Stimulated activated memory B cell treated with anti-CD40 and anti-IgM and Interleukin-4, amounts not matched to agents 10 μg/mL and 1 μg/mL and 100 μg/mL, for 72 hours (primary cell): ENCODE results near the gene PLA2G6.
"Not testable (repeated sequence)": the region's sequence is repeated elsewhere in the genome, so short reads cannot be mapped to it uniquely, and the experiment has no call there.

Experiments used
- ATAC-seq: fragments of 150-1000 bp; cut with Tn5 transposase; 2 replicates; pipeline ENCODE4 v1.10.0; 2021
- H3K27ac Mint-ChIP-seq: one replicate; pipeline ENCODE4 v1.8.0; 2022; ENCODE audit warnings: mild to moderate bottlenecking, mixed read lengths
- H3K27me3 Mint-ChIP-seq: one replicate; pipeline ENCODE4 v1.8.0; 2022; ENCODE audit warnings: mixed read lengths
- H3K36me3 Mint-ChIP-seq: one replicate; pipeline ENCODE4 v1.8.0; 2022; ENCODE audit warnings: mixed read lengths
- H3K4me1 Mint-ChIP-seq: one replicate; pipeline ENCODE4 v1.8.0; 2022; ENCODE audit warnings: mixed read lengths
- H3K4me3 Mint-ChIP-seq: one replicate; pipeline ENCODE4 v1.8.0; 2022; ENCODE audit warnings: mild to moderate bottlenecking, moderate library complexity, mixed read lengths
- H3K9me3 Mint-ChIP-seq: one replicate; pipeline ENCODE4 v1.8.0; 2022; ENCODE audit warnings: mixed read lengths

PLA2G6 gene

GRCh38 chr22:38086001-38086845 lies 95.4 kb downstream of the PLA2G6 start:
- ATAC-seq = no peak
- Mint-ChIP-seq H3K4me3 (no peak overlapping the region), H3K4me1 (peaks cover 10% of the 10 kb centered on the region), H3K9me3 (no peaks in the 10 kb centered on the region), H3K27ac (no peak overlapping the region), H3K36me3 (peaks cover 11% of the 10 kb centered on the region), H3K27me3 (peaks cover 42% of the 10 kb centered on the region)

GRCh38 chr22:38085501-38085900 lies 96.1 kb downstream of the PLA2G6 start:
- Mint-ChIP-seq H3K27me3 (peaks cover 43% of the 10 kb centered on the region), H3K4me1 (peaks cover 10% of the 10 kb centered on the region), H3K36me3 (peaks cover 11% of the 10 kb centered on the region), H3K9me3 (no peaks in the 10 kb centered on the region), H3K27ac (no peak overlapping the region), H3K4me3 (no peak overlapping the region)
- no peak for ATAC-seq

GRCh38 chr22:38085056-38085455 lies 96.6 kb downstream of the PLA2G6 start:
- no peak overlapping the region for H3K27ac Mint-ChIP-seq
- H3K27me3 Mint-ChIP-seq = peaks cover 48% of the 10 kb centered on the region
- H3K4me3 Mint-ChIP-seq = no peak overlapping the region
- H3K36me3 Mint-ChIP-seq = peaks cover 11% of the 10 kb centered on the region
- peaks cover 10% of the 10 kb centered on the region for H3K4me1 Mint-ChIP-seq
- H3K9me3 Mint-ChIP-seq = no peaks in the 10 kb centered on the region
- no peak for ATAC-seq

GRCh38 chr22:38083931-38084631 lies 97.5 kb downstream of the PLA2G6 start, which contains the start of gene SLC16A8:
Gene SLC16A8 (minus strand): TSS chr22:38084184. CDS start chr22:38082873, 1,311 bp downstream.
- ATAC-seq = no peak

GRCh38 chr22:38082986-38083710 lies 98.5 kb downstream of the PLA2G6 start:
- peaks cover 10% of the 10 kb centered on the region for H3K4me1 Mint-ChIP-seq

More at GRCh38 chr22:38083931-38084631, 97.5 kb downstream of the PLA2G6 start, which contains the start of gene SLC16A8:
- peaks cover 56% of the 10 kb centered on the region for H3K27me3 Mint-ChIP-seq
- H3K4me1 Mint-ChIP-seq = peaks cover 10% of the 10 kb centered on the region
- H3K9me3 Mint-ChIP-seq = no peaks in the 10 kb centered on the region
- peaks cover 11% of the 10 kb centered on the region for H3K36me3 Mint-ChIP-seq
- no peak within 1 kb of the TSS for H3K27ac Mint-ChIP-seq
- no peak within 1 kb of the TSS for H3K4me3 Mint-ChIP-seq

GRCh38 chr22:38081941-38082828 lies 99.4 kb downstream of the PLA2G6 start:
- no peak overlapping the region for H3K27ac Mint-ChIP-seq
- H3K9me3 Mint-ChIP-seq = no peaks in the 10 kb centered on the region
- ATAC-seq = peak; percentile 47
- H3K27me3 Mint-ChIP-seq = peaks cover 42% of the 10 kb centered on the region
- H3K4me3 Mint-ChIP-seq = no peak overlapping the region
- H3K36me3 Mint-ChIP-seq = peaks cover 11% of the 10 kb centered on the region
- peaks cover 10% of the 10 kb centered on the region for H3K4me1 Mint-ChIP-seq

More at GRCh38 chr22:38082986-38083710, 98.5 kb downstream of the PLA2G6 start:
- H3K36me3 Mint-ChIP-seq = peaks cover 11% of the 10 kb centered on the region
- H3K4me3 Mint-ChIP-seq = no peak overlapping the region
- ATAC-seq = no peak
- H3K27me3 Mint-ChIP-seq = peaks cover 52% of the 10 kb centered on the region
- no peak overlapping the region for H3K27ac Mint-ChIP-seq
- H3K9me3 Mint-ChIP-seq = no peaks in the 10 kb centered on the region

GRCh38 chr22:38081636-38081940 lies 100.0 kb downstream of the PLA2G6 start:
- Mint-ChIP-seq H3K4me3 (no peak overlapping the region), H3K36me3 (peaks cover 11% of the 10 kb centered on the region), H3K27ac (no peak overlapping the region), H3K4me1 (peaks cover 10% of the 10 kb centered on the region), H3K9me3 (no peaks in the 10 kb centered on the region), H3K27me3 (peaks cover 41% of the 10 kb centered on the region)
- no peak for ATAC-seq

GRCh38 chr22:38080850-38081635 lies 100.6 kb downstream of the PLA2G6 start:
- Mint-ChIP-seq H3K36me3 (peaks cover 7% of the 10 kb centered on the region), H3K27ac (no peak overlapping the region), H3K27me3 (peaks cover 41% of the 10 kb centered on the region), H3K4me1 (peaks cover 10% of the 10 kb centered on the region), H3K9me3 (no peaks in the 10 kb centered on the region), H3K4me3 (no peak overlapping the region)
- no peak for ATAC-seq

GRCh38 chr22:38080474-38080849 lies 101.2 kb downstream of the PLA2G6 start:
- H3K27me3 Mint-ChIP-seq = peaks cover 41% of the 10 kb centered on the region
- ATAC-seq = no peak
- no peaks in the 10 kb centered on the region for H3K9me3 Mint-ChIP-seq
- peaks cover 10% of the 10 kb centered on the region for H3K4me1 Mint-ChIP-seq
- no peak overlapping the region for H3K27ac Mint-ChIP-seq
- H3K4me3 Mint-ChIP-seq = no peak overlapping the region
- peaks cover 6% of the 10 kb centered on the region for H3K36me3 Mint-ChIP-seq

- H3K4me1 Mint-ChIP-seq = peaks cover 10% of the 10 kb centered on the region
- no peak for ATAC-seq
- peaks cover 41% of the 10 kb centered on the region for H3K27me3 Mint-ChIP-seq
- H3K27ac Mint-ChIP-seq = no peak overlapping the region
- H3K4me3 Mint-ChIP-seq = no peak overlapping the region
- H3K9me3 Mint-ChIP-seq = no peaks in the 10 kb centered on the region
- H3K36me3 Mint-ChIP-seq = peaks cover 3% of the 10 kb centered on the region
These were observed 101.8 kb downstream of the PLA2G6 start for GRCh38 chr22:38079804-38080203.

- not testable (repeated sequence) for H3K36me3 Mint-ChIP-seq, ATAC-seq, H3K27ac Mint-ChIP-seq, H3K4me3 Mint-ChIP-seq, H3K9me3 Mint-ChIP-seq
- peaks cover 41% of the 10 kb centered on the region for H3K27me3 Mint-ChIP-seq
- H3K4me1 Mint-ChIP-seq = peaks cover 10% of the 10 kb centered on the region
These were observed 102.4 kb downstream of the PLA2G6 start for GRCh38 chr22:38079208-38079607.

GRCh38 chr22:38078046-38078840 lies 103.4 kb downstream of the PLA2G6 start:
- ATAC-seq = no peak
- no peak overlapping the region for H3K27ac Mint-ChIP-seq
- H3K27me3 Mint-ChIP-seq = peaks cover 32% of the 10 kb centered on the region
- no peaks in the 10 kb centered on the region for H3K9me3 Mint-ChIP-seq
- H3K4me1 Mint-ChIP-seq = peaks cover 10% of the 10 kb centered on the region
- peaks cover 10% of the 10 kb centered on the region for H3K36me3 Mint-ChIP-seq
- no peak overlapping the region for H3K4me3 Mint-ChIP-seq

GRCh38 chr22:38077595-38077994 lies 104.0 kb downstream of the PLA2G6 start:
- Mint-ChIP-seq H3K27me3 (peaks cover 25% of the 10 kb centered on the region), H3K9me3 (no peaks in the 10 kb centered on the region), H3K4me1 (peaks cover 10% of the 10 kb centered on the region), H3K36me3 (peaks cover 16% of the 10 kb centered on the region), H3K27ac (no peak overlapping the region), H3K4me3 (no peak overlapping the region)
- no peak for ATAC-seq
